GM13976 (cell line): Measurements from ENCODE around the gene PLEKHJ1.

Experiments
- DNase-seq: peaks from one replicate; pipeline ENCODE4 v3.0.0; 2012; ENCODE audit warnings: low spot score
- in situ Hi-C: fragments of 300-500 bp; cut with MboI; formaldehyde crosslinking; loops from one replicate; pipeline ENCODE4 v1.12.0; 2022; ENCODE audit warnings: low sequenced_read_pairs, mixed read lengths, inconsistent platforms; ENCODE audit not compliant: unreplicated experiment
- TF ChIP-seq, protein P1 (sequence below): IDR thresholded peaks from 2 replicates; pipeline ENCODE4 v1.5.1; 2012; ENCODE audit warnings: borderline replicate concordance, mild to moderate bottlenecking; ENCODE audit not compliant: insufficient read depth; ENCODE audit errors: extremely low read depth, missing control alignments, control extremely low read depth

The PLEKHJ1 gene

DNA sequence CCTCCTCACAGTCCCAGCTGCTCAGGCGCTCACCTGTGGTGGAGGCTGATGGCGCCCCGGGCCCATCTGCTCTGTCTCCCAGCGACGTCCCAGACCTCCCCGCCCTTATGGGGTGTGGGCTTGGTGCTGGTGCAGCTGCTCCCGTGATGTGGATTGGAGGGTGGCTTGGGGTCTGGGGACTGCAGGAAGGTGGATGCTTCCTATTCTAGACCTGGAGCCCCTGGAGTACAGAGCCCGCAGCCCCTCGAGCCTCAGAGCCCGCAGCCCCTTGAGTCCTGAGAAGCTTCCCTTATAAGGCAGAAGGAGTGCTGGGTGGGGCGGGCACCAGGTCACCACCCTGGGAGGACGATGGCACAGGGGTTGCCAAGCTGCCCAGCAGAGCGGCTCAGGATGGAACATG is 40.8 kb downstream of the PLEKHJ1 start:
- DNase-seq = no peak
- in situ Hi-C loops = no loop called here
- TF ChIP-seq, protein P1, sequence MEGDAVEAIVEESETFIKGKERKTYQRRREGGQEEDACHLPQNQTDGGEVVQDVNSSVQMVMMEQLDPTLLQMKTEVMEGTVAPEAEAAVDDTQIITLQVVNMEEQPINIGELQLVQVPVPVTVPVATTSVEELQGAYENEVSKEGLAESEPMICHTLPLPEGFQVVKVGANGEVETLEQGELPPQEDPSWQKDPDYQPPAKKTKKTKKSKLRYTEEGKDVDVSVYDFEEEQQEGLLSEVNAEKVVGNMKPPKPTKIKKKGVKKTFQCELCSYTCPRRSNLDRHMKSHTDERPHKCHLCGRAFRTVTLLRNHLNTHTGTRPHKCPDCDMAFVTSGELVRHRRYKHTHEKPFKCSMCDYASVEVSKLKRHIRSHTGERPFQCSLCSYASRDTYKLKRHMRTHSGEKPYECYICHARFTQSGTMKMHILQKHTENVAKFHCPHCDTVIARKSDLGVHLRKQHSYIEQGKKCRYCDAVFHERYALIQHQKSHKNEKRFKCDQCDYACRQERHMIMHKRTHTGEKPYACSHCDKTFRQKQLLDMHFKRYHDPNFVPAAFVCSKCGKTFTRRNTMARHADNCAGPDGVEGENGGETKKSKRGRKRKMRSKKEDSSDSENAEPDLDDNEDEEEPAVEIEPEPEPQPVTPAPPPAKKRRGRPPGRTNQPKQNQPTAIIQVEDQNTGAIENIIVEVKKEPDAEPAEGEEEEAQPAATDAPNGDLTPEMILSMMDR = no peak

DNA sequence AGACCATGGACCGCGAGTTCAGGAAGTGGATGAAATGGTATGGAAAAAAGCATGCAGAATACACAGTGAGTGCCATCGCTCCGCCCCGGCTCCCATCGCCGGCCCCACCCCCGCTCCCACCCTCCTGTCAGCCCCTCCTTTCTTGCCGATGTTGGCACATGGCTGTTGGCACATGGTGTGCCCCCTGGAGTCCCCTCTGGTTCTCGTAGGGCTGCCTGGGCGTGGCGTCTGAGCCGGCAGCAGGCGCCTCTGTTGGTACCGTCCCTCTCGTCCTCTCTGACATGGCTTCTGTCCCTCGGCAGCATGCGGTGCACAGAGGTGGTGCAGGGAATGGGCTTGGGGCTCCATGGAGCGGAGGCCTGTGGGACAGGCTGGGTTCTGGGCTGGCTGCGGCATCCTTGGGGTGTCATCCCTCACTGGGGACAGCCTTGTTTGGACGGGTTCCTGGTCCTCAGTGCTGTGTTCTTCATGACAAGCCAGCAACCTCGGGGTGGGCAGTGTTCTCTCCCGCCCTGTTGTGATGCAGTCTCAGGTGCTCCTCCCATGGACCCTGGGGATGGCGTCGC is 41.5 kb downstream of the PLEKHJ1 start:
- no peak for DNase-seq
- TF ChIP-seq, protein P1 = no peak
- in situ Hi-C loops = no loop called here

DNA sequence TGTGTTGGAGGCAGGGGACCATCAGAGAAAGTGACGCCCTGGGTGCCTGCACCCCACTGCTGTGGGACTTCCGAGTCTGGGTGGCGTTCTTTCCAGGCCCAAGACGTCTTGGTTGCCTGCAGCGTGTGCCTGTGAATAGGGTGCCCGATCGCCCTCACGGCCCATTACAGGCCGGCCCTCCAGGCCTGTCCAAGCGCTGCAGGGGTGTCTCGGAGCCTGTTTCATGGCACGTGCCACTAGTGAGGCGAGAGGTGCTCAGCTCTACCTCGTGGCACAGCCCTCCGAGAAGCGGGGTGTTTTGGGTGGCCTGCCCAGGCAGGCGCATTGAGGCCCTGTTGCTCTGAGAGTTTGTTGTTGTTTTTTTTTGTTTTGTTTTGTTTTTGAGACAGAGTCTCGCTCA is 42.3 kb downstream of the PLEKHJ1 start:
- no peak for DNase-seq
- TF ChIP-seq, protein P1 = no peak
- in situ Hi-C loops = no loop called here

DNA sequence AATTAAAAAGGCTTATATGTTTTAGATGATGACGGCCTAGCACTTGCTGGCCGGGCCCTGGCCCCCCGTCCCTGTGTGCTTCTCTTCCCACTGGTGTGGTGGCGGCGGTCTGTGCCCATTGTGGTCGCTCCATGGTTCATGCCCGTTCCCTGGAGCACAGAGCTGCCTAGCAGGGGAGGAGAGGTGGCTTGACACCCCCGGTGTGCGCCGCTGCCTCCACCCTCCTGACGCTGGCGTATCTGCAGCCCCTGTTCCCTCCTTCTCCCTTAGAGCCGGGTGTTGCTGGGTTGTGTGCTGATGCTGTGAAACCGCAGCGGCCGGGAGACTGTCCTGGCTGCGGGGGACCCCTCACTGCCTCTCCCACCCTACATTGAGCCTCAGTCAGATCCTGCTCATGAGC is 43.3 kb downstream of the PLEKHJ1 start:
- in situ Hi-C loops = no loop called here
- DNase-seq = no peak
- TF ChIP-seq, protein P1 = no peak

DNA sequence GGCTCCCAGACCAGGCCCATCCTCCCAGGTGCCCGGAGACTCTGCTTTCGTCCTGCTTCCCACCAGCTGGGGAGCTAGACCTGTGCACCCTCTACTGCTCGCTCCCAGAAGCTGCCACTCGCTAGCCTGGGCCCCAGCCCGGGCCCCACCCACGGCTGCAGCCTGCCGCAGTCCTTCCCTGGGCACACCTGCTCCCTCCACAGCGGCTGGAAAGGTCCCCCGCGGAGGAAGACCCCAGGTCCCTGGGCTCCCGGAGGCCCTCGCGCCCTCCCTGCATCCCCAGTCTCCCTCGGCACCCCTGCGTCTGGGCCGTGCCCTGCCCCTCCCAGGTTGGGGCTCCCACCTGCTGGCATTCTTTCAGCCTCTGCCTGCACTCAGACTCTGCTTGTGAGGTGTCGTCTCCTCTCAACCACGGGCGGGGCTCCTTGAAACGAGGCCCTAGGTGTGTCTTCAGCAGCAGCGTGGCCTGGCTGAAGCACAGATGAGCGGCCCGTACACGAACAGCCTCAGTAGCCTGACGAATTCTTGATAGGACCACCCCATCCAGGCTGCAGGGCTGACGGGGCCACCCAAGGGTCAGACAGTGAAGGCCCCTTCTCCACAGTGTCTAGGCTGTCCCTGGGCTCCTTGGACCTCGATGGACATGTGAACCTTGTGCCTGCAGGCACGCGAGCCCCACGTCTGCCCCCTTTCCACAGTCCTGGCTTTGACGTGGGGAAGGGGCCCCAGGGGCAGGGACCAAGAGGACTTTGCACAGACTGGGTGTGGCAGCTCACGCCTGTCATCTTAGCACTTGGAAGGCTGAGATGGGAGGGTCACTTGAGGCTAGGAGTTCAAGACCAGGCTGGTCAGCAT is 44.4 kb downstream of the PLEKHJ1 start:
- DNase-seq = no peak
- in situ Hi-C loops = no loop called here
- TF ChIP-seq, protein P1 = no peak

DNA sequence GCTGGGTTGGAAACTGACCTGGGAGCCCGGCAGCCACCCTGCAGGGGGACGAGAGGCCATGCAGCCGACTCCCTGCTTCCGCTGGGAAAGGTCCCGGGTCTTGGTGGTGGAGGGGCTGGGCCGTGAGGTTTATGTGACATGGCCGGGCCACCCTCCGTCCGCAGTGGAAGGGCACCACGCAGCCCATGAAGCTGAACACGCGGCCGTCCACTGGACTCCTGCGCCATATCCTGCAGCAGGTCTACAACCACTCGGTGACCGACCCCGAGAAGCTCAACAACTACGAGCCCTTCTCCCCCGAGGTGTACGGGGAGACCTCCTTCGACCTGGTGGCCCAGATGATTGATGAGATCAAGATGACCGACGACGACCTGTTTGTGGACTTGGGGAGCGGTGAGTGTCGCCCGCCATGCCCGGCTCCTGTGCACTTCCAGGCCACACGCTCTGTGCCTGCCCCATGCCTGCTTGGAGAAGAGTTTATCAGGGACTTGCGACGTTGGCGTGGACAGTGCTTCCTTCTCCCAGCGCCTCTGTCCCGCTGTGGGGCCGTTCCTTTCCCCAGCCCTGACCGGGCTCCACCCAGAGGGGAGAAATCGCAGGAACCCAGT is 45.2 kb downstream of the PLEKHJ1 start:
- no peak for DNase-seq
- TF ChIP-seq, protein P1 = no peak
- in situ Hi-C loops = no loop called here
